NK-92 treated with Interleukin-12 subunit alpha and Interleukin-12 subunit beta, amount 100 ng/mL, for 24 hours (cell line): ENCODE measurements around the gene APOL1.
"Not testable (repeated sequence)": the region's sequence is repeated elsewhere in the genome, so short reads cannot be mapped to it uniquely, and the experiment has no call there.

Experiments
- DNase-seq: peaks from one replicate; lab custom pipeline; 2025; lab: John Stamatoyannopoulos, UW

The APOL1 gene

GRCh38 chr22:36252754-36253522 is at the start of gene APOL1:
APOL1 (plus strand) TSS chr22:36253133; CDS start chr22:36254956, 1,823 bp downstream.
- no peak for DNase-seq

DNA sequence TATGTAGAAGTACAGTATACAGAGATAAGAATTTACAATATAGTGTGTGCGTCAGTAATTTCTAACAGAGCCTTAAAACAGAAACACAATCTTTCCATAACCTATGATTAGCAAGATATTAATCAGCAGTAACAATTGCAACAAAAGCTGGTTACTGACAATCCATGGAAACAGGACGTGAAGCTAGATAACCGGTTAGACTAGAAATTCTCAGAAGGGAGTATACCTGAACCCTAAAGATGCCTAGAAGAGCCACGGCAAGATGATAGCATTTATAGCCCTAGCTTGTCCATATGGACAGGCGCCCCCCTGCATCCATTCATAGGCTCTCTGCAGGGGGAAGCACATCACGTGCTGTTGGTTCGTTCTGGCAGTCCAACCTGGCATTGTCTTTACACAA is 49.5 kb upstream of the APOL1 start:
- not testable (repeated sequence) for DNase-seq

DNA sequence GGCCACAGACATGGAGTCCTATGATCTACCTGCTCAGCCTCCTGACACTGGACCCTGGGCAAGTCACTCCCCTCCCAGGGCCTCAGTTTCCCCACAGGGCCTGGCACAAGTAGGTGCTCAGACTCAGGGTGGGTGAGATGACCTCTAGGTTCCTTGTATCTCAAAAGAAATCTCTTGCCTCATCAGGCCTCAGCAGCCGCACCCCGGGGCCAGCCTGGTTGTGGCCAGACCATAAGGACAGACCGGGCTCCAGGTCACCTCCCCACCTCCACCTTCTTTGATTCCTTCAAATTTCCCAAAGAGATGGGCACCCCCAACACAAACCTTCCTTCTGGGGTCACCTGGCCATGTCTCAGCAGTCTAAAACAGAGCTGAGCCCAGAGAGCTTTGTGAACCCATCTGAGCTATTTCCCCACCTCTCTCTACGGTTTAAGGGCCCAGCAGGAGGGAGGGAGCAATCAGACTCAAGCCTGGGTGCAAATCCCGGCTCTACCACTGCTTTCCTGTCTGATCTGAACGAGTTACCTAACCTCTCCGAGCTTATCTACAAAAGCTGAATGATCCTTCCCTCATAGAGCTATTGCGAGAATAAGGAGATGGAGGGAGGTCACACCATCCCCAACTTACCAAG is 48.8 kb upstream of the APOL1 start:
- DNase-seq = no peak

GRCh38 chr22:36204632-36205015 is 48.3 kb upstream of the APOL1 start:
- DNase-seq = no peak

DNA sequence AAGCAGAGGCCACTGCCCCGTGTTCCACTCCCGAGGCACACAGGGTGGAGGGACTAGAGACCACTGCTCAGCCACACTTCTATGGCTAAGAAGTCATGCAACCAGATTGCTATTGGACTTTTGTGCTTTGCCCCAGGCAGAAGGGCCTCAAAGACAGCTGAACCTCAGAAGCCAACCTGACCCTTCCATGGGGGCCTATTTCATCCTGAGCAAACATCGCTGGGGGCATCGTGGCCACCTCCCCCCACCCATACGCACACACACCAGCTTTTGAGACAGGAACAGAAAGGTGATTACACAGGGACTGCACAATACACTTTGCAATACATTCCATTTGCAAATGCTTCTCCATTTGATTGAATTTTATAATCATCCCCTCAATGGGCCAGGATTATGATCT is 47.4 kb upstream of the APOL1 start:
- not testable (repeated sequence) for DNase-seq

GRCh38 chr22:36206255-36206654 is 46.7 kb upstream of the APOL1 start:
- DNase-seq = no peak

DNA sequence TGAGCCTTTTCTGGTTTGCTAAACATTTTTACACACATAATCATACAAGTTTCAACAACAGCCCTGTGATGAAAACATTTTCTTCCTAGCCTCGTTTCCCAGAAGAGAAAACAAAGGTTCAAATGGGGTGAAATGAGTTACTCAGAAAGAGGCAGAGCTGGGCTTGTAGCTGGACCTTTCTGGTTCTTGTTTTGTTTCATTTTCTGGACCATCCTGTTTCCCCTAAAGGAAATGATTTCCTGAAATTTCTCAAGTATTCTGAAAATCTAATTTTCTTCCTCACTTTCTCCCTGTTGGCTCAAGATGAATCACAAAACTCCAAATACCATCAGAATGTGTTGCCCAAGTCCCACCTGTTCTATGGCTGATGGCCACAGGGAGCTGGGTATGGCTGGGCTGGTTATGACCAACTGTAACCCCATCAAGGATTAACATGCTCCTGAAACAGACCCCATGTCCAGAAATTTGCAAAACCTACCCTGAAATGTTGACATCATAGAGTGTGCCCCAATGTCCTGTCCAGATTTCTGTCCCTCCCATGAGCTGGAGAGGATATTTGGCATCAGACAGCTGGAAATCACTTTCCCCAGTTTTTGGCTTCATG is 44.7 kb upstream of the APOL1 start:
- DNase-seq = no peak

DNA sequence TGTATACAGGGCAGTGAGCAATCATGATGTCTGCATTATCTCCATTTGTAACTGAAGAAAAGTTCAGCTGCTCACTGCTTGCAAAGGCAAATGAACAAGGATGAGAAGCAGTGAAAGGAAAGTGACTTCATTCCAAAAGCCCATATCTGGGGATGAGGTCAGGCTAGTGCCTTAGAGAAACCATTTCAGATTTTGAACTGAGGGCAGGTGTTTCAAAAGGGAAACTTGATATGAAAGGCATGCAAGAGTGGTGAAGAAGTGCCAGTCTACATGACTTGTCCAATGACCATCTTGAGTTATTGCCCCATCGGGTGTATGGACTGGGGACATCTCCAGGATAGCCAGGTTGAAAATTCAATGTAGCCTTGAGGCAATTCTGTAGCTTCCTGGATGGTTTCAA is 44.0 kb upstream of the APOL1 start:
- DNase-seq = no peak

DNA sequence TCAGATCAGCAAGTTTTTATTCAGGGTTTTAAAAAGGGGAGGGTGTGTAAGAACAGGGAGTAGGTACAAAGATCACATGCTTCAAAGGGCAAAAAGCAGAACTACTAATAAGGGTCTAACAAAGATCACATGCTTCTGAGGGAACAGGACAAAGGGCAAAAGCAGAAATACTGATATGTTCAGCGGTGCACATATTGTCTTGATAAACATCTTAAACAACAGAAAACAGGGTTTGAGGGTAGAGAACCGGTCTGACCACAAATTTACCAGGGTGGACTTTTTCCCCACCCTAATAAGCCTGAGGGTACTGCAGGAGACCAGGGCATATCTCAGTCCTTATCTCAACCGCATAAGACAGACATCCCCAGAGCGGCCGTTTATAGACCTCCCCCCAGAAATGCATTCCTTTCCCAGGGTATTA is 43.4 kb upstream of the APOL1 start:
- not testable (repeated sequence) for DNase-seq

GRCh38 chr22:36210224-36210623 is 42.7 kb upstream of the APOL1 start:
- DNase-seq = no peak

GRCh38 chr22:36211237-36211861 is 41.6 kb upstream of the APOL1 start:
- DNase-seq = no peak

DNA sequence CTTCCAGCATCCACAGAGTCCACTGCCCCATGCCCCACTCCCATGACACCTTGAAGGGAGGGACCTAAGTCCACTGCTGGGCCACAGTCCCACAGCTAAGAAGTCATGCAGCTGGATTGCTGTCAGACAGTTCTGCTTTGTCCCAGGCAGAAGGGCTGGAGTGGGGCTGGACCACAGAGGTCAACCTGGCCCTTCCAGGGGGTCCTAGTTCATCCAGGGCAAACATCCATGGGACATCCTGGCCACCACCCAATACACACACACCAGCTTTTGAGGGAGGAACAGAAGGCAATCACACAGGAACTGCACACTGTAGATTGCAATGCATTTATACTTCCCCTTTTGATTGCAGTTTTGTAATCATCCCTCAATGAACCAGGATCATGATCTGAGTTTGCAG is 40.0 kb upstream of the APOL1 start:
- DNase-seq = no peak

- no peak for DNase-seq
These were observed 39.3 kb upstream of the APOL1 start for GRCh38 chr22:36213586-36213985.

DNA sequence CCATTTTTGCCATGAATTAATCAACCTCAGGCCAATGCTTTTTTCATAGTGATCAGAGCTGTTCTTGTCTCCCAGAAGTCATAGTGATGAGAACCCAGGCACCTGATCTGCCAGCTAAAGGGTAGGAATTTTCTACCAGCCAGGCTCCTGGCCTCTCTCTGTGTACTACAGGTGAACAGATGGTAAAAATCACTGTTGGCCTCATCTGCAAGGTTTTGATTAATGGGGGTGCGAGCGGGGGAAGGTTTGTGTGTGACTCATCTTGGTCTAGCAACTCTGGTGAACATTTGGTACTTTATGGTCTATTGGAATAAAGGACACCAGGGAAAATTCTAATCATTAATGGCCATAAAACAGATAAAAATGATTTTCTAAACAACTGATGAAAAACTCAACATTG is 37.0 kb upstream of the APOL1 start:
- DNase-seq = no peak

DNA sequence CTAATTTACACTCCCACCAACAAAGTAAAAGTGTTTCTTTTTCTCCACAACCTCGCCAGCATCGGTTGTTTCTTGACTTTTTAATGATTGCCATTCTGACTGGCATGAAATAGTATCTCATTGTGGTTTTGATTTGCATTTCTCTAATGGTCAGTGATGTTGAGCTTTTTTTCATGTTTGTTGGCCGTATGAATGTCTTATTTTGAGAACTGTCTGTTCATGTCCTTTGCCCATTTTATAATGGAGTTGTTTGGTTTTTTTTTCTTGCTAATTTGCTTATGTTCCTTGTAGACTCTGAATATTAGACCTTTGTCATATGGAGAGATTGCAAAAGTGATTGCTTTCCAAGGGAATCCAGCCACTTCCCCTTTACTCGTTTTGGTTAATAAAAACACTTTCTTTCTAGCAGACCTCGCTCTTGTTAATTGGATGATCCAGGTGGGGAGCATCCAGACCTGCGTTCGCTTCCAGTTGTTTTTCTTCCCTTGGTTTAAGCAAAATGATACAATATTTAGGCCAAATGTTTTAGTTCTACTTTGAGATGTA is 34.2 kb upstream of the APOL1 start:
- no peak for DNase-seq

DNA sequence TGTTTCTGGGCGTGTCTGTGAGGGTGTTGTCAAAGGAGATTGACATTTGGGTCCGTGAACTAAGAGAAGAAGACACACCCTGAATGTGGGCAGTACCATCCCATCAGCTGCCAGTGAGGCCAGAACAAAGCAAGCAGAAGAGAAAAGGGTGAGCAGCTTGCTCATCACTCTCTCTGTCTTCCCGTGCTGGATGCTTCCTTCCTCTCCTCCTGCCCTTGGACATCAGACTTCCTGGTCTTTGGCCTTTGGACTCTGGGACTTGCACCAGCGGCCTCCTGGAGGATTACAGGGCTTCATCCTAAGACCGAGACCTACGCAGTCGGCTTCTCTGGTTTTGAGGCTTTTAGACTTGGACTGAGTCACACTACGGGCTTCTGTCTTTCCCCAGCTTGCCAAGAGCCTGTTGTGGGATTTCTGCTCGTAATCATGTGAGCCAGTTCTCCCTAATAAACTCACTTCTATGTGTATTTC is 32.4 kb upstream of the APOL1 start:
- DNase-seq = no peak

DNA sequence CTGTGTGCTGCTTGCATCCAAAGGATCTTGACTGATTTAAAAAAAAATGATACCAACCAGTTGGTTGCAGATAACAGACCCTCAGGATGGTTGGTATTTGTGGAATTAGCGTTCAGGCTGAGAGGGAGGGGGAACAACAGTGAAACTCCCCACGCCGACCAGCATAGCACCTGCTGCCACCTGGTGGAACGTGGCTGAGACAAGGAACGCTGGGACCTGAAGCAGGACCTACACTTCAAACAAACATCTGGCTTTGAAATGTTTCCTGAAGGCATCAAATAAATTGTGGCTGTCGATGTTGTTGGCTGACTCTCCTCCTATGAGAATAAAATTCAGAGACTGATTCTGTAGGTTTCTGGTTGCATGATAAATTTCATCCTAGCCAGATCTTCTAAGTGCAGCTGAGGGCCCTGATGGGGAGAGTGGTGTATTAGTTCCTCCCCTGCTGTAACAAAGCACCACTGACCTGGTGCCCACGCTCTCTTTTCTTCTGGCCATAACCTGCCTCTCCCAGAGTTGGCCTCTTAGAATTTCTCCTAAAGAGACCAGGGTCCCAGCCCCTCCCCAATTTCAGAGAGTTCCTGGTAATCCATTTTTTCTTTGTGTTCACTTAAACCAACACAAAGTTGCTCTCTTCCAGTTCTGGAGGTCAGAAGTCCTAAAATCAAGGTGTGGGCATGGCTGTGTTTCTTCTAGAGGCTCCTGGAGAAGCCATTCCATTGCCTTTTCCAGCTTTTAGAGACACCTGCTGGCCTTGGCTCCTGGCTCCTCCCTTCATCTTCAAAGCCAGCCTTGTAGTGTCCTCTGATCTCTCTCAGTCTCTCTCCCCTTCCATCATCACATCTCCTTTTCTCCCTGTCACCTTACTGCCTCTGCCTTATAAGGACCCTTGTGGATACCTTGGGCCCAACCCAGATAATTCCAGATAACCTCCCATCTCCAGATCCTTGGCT is 30.9 kb upstream of the APOL1 start:
- DNase-seq = peak; percentile 19

GRCh38 chr22:36222887-36223450 is 30.0 kb upstream of the APOL1 start:
- DNase-seq = no peak

DNA sequence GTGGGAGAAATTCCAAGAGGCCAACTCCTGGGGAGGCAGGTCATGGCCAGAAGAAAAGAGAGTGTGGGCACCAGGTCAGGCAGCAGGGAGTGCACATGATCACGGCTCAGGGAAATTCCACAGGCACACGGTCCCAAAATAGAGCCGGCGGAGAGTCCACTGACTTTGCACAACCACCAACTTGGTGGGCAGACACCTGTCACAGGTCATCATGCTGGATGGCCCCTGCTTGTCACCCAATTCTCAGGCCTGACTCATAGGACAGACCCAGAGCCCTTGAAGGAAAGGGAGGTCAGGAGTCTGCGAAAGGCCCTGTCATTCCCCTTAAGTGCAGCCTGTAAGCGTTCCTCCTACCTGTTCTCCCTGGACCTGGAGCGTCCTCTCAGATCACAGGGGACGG is 29.4 kb upstream of the APOL1 start:
- no peak for DNase-seq

GRCh38 chr22:36224245-36224644 is 28.7 kb upstream of the APOL1 start:
- no peak for DNase-seq

DNA sequence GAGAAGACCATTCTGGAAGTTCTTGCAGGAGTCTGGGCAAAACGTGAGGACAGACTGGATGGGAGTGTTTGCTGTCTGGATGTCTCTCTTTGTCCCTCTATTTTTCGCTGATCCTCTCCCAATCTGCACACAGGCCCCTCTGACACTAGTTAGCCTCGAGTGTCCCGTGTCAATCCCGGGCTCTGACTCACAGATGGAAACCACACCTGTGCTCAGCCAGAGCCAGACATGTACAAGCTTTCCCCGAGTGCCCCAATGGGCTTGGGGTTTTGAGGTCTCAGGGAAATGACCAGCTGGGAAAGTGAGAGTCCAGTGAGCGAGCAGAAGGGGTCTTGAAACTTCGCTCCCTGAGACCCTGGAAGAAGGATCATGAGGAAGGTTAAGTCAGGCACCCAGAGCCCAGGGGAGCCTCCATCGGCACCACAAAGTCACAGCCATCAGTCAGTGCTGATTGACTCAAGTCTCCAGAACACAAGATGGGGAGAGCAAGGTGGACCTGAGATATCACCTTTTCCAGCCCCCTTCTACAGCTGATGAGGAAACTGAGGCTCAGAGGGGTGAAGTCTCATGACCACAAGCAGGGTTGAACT is 27.5 kb upstream of the APOL1 start:
- no peak for DNase-seq
